GM18520 (cell line): ENCODE results near the gene CYP3A5.
"Not testable (repeated sequence)": the region's sequence is repeated elsewhere in the genome, so short reads cannot be mapped to it uniquely, and the experiment has no call there.

Source experiments
- ATAC-seq: cut with Tn5 transposase; IDR thresholded peaks from one replicate; pipeline ENCODE4 v1.9.1; 2021; ENCODE audit not compliant: unreplicated experiment

CYP3A5 gene

DNA sequence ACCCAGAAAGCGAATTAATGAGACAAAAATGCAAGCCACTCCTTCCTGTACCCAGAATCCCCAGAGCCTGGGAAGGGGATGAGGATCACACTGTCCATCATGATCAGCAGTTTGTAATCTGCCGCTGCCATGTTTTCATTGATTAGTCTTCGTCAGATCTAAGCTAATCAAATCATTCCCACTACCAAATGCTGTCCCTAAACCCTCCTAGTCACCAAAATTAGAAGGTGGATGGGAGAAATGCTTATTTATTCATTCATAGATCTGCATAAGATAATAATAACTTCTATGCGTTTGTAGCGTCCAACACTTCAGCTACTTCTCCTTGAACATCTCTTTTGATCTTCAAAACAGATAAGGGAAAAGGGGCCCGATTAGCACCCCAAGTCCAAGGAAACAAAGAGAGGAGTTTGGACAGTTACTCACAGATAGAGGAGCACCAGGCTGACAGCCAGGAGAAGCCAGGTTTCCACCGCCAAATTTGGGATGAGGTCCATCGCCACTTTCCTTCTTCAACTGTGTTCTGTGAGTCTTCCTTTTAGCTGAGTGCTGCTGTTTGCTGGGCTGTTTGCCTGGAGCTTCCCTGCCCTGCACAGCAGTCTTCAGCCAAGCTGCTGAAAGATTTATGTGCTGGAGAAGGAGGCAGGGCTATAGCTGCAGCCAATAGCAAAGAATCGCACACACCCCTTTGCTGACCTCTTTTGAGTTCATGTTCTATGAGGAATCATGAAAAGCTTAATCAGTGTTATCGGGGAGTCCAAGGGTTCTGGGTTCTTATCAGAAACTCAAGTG lies at the start of gene CYP3A5:
CYP3A5 (minus strand) TSS at position 597 of the 792 bp plus-strand sequence; CDS start at position 497, 100 bp downstream.
- ATAC-seq, result no peak

DNA sequence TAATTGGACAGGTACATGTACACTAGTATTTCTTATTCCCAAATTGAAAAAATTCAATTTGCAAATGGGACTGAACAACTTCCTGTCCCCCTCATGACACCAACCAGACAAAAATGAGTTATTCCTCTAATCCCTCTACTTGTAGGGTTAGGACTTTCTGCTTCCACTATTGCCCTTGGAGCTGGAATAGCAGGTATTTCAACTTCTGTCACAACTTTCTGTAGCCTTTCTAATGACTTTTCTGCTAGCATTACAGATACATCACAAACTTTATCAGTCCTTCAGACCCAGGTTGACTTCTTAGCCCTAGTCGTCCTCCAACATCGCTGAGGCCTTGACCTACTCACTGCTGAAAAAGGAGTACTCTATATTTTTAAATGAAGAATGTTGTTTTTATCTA lies 48.8 kb upstream of the CYP3A5 start:
- no peak for ATAC-seq

DNA sequence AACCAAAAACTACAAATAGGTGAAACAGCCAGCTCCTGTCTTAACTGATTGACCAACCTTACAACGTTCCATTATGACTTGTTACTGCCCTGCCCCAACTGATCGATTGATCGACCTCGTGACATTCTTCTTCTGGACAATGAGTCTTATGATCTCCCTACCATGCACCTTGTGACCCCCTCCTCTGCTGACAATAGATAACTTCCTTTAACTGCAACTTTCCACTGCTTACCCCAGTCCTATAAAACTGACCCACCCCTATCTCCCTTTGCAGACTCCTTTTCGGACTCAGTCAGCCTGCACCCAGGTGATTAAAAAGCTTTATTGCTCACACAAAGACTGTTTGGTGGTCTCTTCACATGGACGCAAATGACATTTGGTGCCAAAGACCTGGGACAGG lies 43.4 kb upstream of the CYP3A5 start:
- not testable (repeated sequence) for ATAC-seq

DNA sequence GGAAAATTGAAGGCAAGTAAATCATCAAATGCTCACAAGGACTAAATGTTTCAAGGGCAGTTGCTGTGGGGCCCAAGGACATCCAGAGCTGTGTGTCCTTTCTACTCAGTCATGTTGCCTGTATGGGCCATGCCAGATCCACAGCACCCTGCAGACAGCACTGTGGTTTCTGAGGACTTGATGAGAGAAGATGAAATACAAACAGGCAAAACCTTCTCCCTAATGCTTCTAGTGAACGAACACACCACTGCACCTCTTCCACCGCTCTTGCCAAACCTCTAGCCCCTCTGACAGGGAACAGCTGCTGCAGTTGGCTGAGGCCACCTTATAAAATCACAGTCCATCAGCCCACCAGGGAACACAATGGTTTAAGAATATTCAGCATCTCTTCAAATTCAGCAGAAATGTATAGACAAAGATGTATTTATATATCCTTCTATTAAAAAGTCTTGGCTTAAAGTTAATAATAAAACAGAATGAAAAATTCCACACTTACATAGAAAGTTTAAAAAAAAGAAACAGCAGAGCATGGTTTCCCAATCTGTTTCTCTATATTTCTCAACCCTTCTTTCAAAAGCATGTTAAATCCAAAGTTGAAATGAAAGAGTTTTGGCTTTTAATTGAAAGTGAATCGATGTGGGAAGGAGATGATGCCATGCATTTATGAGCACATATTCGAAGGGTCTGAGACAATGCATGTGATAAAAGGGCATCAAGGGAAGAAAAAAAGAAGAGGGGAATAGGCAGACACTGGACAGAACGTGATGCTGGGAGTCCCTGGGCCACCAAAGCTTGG lies 41.2 kb upstream of the CYP3A5 start:
- ATAC-seq, result no peak

DNA sequence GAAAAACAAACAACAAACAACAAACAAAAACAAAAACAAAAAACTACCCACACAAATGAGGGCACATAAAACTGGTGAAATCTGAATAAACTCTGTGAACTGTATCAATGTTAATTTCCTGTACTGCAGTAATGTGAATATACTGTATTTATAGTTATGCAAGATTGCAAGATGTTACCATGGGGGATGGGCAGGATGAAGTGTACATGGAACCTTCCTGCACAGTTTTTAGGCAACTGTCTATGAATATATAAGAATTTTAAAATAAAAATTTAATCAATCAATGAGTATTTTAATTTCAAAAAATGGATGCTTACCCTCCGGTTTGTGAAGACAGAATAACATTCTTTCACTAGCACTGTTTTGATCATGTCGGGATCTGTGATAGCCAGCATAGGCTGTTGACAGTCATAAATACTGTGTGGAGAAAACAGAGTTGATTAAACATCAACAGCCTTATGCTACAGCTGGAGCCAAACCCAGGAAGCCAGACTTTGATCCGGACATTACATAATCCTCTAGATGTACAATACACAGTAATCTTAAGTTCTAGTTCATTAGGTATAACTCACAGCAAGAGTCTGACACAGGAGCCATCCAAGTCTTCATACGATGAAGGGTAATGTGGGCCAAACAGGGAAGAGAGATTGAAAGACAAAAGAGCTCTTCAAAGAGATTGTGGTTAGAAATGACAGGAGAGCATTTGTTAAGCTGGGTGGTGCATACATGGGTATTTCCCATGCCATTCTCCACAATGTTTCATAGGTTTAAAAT lies 40.4 kb upstream of the CYP3A5 start:
- no peak for ATAC-seq

DNA sequence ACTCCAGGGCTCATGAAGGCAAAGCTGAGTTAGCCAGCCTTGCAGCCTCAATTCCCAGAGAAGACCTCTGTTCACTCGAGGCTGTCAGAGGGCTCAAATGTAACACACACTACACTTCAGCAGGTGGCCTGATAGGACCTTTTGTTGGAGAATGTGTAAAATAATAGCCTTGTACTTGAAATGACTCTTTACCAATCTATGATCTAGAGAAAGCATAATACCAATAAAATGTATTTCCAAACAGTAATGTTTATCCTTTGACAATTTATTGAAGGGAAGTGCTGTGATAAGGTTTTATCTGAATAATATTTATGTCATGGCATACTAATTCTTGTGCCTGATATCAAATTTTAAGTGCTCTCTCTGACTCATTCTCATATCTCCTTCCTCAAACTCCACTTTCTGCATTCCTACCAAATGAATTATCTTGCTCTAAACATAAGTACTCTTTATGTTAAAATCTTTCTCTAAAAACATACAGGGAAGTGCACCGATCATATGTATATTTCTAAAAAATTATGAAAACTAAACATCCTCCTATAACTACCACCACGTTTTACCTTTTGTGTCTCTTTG lies 34.3 kb upstream of the CYP3A5 start:
- ATAC-seq, result no peak

DNA sequence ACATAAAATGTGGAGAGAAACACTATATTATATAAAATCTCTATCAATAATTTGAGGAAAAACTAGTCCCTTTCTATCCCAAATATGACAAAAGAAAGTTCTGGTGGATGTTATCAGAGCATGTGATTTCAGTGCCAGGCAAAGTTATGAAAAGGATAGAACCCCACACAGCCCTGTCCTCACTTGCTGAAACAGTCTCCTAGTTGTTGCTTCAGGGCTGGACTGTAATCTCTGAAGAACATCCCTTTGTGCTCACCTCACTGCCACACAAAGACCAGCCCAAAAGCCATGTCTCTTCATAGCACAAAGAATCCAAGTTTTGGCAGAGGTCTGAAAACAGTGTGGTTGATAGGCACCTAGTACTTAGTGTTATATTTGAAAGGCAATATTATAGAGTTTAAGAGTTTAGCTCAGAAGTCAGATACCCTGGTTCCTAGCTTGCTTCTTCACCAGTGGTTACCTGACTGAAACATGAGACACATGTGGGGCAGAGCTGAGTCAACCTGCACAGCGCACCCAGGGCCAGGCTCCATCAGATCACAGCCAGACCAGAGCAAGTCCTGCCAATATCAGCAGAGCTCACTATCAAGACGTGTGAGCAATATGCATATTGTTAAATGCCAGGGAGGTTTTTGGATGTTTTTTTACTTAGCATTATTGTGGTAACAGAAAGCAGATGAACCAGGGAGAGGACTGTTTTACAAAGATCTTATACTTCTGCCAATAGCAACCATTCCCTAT lies 30.2 kb upstream of the CYP3A5 start:
- ATAC-seq, result no peak

DNA sequence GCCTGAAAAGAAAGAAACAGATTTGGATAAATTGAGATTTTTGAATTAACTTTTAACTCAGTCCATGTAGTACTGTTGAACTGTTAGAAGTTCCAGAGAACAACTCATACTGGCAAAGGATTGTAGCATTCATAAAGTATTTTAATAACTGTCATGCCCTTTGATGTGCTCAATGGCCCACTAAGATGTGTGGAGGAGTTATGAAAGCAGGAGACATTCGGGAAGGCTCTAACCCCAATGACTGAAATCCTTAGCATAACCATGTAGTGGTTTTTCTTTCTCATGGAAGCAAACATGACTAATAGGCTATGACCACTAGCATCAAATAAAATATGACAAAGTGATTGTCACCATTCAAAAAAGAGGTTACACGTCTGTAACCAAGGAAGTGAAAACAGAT lies 29.5 kb upstream of the CYP3A5 start:
- ATAC-seq, result no peak

DNA sequence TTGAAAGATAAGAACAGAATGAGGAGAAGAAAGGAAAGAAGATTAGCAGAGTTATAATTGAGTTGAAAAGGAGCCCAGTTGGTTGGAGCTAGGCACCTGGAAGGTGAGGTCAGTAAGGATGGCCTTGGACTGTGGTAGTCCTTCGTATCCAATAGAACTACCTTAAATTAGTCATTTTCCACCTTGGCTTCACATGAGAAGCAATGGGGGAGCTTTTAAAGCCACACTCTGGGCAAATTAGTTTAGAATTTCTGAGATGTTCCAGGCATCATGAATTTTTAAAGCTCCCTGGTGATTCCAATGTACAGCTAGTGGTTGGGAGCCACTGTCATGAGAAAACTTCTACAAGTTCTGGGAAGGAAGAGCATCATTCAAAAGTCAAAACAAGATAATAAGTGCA lies 27.3 kb upstream of the CYP3A5 start:
- no peak for ATAC-seq

DNA sequence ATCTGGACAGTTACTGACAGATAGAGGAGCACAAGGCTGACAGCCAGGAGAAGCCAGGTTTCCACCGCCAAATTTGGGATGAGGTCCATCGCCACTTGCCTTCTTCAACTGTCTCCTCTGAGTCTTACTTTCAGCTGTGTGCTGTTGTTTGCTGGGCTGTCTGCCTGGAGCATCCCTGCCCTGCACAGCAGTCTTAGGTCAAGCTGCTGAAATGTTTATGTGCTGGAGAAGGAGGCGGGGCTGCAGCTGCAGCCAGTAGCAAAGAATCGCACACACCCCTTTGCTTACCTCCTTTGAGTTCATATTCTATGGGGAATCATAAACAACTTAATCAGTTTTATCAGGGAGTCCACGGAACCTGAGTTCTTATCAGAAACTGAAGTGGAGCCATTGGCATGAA lies 20.1 kb upstream of the CYP3A5 start:
- ATAC-seq, result no peak

DNA sequence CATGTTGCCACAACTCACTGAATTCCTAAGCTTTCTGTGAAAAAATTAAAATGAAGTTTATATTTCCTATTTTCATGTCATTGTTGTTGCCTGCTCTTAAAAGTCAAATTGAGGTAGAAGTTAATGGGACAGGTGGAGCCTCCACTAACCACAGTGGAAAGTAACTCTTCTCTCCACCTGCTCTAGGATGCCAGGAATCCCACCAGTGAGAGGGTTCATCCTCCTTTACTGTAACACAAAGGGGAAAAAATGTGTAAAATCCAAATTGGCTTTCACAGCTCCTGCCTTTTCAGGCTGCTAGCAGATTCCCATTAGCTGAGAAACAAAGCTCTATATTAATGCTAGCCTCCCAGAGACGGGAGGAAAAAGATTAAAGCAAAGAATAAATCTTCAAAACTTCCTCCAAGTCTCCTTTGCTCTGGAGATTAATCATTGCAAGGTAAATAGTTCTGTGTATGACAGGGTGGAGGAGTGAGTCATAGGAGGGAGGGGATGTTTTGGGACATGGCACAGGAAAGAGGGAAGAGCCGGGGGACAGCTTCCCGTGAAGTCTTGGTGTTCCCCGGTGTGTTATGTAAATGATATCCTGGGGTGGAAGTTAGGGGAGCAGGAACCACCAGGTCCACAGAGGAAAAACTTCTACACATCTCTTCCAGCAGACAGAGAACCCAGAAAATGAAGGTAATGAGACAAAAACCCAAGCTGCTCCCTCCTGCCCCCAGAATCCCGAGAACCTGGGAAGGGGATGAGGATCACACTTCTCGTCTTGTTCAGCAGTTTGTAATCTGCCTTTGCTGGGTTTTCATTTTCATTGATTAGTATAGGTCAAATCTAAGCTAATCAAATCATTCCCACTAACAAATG lies 19.3 kb upstream of the CYP3A5 start:
- ATAC-seq, result not testable (repeated sequence)

DNA sequence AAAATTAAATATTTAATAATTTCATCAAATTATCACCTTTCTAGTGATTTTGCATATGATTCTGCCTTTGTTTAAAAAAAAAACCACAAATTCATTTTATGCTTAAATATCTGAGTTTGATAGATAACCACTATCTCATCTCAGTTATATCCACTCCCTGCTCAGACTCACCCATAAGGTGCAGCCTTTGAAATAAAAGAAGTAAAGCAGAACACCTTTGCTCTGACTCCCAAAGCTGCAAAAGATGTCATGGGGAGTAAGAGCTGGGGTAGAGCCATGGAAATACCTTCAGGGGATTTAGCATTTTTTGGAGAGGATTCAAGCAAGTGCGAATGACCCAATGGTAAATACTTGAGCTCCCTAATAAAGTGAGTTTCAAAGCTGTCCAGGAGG lies 15.1 kb upstream of the CYP3A5 start:
- ATAC-seq, result no peak

DNA sequence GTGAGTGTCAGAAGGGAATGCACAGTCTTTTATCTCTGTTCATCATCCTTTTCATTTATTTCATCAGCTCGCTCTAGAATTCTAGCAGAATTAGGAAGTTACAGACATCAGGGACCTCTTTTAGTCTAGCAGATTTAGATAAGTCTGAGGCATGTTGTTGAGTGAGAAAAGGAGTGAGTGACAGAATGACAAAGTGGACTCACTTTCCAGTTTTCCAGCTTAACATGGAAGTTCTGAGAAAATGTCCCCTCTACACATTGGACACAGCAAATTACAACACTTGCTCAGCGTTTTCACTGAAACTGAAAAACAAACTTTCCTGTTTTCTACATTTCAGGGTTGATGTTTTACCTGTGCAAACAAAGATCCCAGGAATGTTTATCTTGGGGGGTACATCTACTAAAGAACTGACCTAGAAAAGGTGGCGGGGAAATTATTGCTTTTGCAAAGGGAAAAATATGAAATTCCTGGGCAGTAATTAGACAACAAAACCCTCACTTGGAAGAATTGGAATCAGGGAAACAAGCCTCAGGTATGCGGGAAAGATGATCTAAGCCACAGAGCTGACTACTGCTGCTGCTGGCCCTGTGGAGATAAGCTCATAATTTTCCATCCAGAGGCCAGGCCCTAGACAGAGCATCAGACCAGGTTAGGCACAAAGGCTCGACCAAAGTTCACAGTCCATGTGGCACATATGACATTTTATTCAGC lies 14.6 kb upstream of the CYP3A5 start:
- no peak for ATAC-seq

DNA sequence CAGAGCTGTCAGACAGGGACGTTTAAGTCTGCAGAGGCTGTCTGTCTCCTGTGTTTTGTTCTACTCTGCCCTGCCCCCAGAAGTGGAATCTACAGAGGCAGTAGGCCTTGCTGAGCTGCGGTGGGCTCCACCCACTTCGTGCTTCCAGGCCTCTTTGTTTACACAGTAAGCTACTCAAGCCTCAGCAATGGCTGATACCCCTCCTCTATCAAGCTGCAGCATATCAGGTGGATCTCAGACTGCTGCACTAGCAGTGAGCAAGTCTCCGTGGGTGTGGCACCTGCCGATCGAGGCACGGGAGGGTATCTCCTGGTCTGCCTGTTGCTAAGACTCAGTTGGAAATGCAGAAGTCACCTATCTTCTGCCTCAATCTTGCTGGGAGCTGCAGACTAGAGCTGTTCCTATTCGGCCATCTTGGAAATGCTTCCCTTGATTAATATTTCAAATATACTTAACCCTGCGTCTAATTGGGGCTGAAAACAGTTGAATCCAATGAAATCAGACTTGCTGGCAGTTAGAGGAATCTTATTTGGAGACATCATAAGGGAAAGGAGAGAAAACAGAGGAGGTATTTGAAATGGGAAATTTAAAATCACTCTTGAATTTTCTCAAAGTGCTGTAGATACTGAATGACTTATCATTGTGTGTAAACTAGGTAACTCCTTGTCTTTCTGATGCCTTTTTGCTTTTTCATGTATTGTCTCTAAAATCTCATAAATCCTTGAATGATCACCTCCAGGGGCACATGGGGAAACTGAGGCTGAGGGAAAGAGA lies 13.8 kb upstream of the CYP3A5 start:
- no peak for ATAC-seq

DNA sequence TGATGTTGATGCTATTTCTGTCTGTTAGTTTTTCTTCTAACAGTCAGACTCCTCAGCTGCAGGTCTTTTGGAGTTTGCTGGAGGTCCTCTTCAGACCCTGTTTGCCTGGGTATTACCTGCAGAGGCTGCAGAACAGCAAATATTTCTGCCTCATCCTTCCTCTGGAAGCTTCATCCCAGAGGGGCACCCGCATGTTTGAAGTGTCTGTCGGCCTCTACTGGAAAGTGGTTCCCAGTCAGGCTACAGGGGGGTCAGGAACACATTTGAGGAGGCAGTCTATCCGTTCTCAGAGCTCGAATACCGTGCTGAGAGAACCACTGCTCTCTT lies 13.3 kb upstream of the CYP3A5 start:
- no peak for ATAC-seq

DNA sequence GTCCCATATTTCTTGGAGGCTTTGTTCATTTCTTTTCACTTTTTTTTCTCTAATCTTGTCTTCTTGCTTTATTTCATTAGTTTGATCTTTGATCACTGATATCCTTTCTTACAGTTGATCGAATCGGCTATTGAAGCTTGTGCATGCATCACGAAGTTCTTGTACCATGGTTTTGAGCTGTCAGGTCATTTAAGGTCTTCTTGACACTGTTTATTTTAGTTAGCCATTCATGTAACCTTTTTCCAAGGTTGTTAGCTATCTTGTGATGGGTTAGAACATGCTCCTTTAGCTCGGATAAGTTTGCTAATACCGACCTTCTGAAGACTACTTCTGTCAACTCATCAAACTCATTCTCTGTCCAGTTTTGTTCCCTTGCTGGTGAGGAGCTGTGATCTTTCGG lies 12.8 kb upstream of the CYP3A5 start:
- ATAC-seq, result not testable (repeated sequence)

DNA sequence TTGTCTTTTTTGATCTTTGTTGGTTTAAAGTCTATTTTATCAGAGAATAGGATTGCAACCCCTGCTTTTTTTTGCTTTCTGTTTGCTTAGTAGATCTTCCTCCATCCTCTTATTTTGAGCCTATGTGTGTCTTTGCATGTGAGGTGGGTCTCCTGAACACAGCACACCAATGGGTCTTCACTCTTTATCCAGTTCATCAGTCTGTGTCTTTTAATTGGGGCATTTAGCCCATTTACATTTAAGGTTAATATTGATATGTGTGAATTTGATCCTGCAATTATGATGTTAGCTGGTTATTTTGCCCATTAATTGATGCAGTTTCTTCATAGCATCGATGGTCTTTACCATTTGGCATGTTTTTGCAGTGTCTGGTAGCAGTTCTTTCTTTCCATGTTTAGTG lies 11.9 kb upstream of the CYP3A5 start:
- ATAC-seq, result not testable (repeated sequence)

DNA sequence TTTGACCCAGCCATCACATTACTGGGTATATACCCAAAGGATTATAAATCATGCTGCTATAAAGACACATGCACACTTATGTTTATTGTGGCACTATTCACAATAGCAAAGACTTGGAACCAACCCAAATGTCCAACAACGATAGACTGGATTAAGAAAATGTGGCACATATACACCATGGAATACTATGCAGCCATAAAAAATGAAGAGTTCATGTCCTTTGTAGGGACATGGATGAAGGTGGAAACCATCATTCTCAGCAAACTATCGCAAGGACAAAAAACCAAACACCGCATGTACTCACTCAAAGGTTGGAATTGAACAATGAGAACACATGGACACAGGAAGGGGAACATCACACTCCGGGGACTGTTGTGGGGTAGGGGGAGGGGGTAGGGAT lies 11.1 kb upstream of the CYP3A5 start:
- ATAC-seq, result not testable (repeated sequence)
